Measurements from ENCODE around the gene PIP5K1B. TPM values are rescaled to one million over a fixed set of nuclear protein-coding genes. Genes with fewer than 3 reads are reported as not detected.

PIP5K1B gene
- total RNA-seq, 1 experiment from 2014 or later, result not detected

DNA sequence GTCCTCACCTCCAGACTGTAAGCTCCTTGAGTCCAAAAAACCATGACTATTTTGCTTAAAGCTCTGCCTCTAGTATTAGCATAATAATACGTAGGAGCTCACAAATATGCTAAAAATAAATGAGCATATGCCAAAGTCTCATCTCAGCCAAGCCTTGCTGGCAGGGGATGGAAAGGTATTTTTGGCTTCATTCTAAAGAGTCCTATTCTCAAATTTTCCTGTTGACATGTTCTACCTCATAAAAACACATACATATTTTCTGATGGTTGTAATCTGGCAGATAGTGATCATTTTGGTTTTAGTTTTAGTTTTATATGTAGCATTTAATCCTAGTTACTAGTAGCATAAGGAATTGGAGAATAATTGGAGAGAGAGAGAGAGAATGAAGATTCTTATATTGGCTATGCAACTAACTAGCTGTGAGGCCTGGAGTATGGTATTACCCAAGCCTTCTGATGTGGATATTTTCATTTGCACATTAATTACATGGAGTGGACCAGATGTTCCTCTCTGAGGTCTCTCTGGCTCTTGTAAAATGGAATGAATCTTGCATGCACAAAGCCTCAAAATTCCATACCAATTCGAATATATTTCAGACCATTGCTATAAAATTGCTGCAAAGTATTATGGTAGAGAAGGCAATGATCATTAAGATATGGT, 55.8 kb downstream of the PIP5K1B start:
- BruUV-seq (replicated peaks), result no TSS peak
- Histone ChIP-seq H3F3A (ENCODE audit: low read length, unreplicated experiment) (no peaks in the 10 kb centered on the region), H2AFZ (ENCODE audit: low read length) (no peak overlapping the region), H3K27ac (ENCODE audit: low read length) (no peak overlapping the region), H3K4me2 (ENCODE audit: low read length) (no peak overlapping the region), H3K9ac (ENCODE audit: low read length) (no peak overlapping the region), H3K36me3 (ENCODE audit: low read depth, low read length) (no peaks in the 10 kb centered on the region), H3K4me1 (ENCODE audit: insufficient read depth, low read length) (no peaks in the 10 kb centered on the region), H3K9me2 (replicated peaks; ENCODE audit: low read length) (no peaks in the 10 kb centered on the region), H3K9me3 (ENCODE audit: low read length) (no peaks in the 10 kb centered on the region), H4K20me1 (ENCODE audit: low read length) (no peaks in the 10 kb centered on the region), H3K4me3 (ENCODE audit: low read length) (no peak overlapping the region), H3K27me3 (ENCODE audit: low read length) (peaks cover 63% of the 10 kb centered on the region), H3K79me2 (ENCODE audit: low read length) (no peaks in the 10 kb centered on the region)
- POLR2A ChIA-PET (ENCODE audit: unreplicated experiment), result no interaction called here
- CTCF ChIA-PET, result interaction anchor here (0.5 kb wide), 1 partner anchor 111 kb away, joined by 4 read pairs; no protein-coding TSS in a partner anchor
- DNase-seq (no peak), ATAC-seq (no peak)
- TF ChIP-seq EZH2phosphoT487 (IDR thresholded peaks at IDR 0.05; ENCODE audit: borderline replicate concordance, low read length) (no peak), EZH2 (IDR thresholded peaks at IDR 0.05; ENCODE audit: low read length, unreplicated experiment) (no peak)
- TF ChIP-seq, protein P1, sequence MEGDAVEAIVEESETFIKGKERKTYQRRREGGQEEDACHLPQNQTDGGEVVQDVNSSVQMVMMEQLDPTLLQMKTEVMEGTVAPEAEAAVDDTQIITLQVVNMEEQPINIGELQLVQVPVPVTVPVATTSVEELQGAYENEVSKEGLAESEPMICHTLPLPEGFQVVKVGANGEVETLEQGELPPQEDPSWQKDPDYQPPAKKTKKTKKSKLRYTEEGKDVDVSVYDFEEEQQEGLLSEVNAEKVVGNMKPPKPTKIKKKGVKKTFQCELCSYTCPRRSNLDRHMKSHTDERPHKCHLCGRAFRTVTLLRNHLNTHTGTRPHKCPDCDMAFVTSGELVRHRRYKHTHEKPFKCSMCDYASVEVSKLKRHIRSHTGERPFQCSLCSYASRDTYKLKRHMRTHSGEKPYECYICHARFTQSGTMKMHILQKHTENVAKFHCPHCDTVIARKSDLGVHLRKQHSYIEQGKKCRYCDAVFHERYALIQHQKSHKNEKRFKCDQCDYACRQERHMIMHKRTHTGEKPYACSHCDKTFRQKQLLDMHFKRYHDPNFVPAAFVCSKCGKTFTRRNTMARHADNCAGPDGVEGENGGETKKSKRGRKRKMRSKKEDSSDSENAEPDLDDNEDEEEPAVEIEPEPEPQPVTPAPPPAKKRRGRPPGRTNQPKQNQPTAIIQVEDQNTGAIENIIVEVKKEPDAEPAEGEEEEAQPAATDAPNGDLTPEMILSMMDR (conservative IDR thresholded peaks at IDR 0.05; ENCODE audit: low read depth, low read length), result no peak
- intact Hi-C loops (cut with micrococcal nuclease), result loop anchor here (5.0 kb wide), 1 partner anchor 44 kb away; no protein-coding TSS in a partner anchor

DNA sequence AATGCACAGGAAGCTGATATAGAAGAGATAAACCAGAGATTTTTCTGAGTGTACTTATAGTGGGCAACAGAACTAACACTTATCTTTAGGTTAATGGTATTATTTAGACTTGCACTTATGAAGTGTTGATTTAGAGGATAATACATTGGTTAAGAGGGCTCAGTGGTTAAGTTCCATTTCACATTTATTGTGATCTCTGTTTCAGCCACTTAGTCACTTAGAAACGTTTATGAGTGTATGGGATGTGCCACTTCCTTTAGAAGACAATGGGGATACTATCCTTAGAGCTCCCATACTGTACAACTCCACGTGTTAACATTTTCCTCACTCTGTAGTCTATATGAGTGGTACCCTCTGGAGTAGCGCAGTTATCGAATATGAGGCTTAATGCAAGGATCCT, 57.5 kb downstream of the PIP5K1B start:
- POLR2A ChIA-PET (ENCODE audit: unreplicated experiment), result no interaction called here
- Histone ChIP-seq H3K4me3 (ENCODE audit: low read length) (no peak overlapping the region), H3K27ac (ENCODE audit: low read length) (no peak overlapping the region), H3K4me1 (ENCODE audit: insufficient read depth, low read length) (no peaks in the 10 kb centered on the region), H3F3A (ENCODE audit: low read length, unreplicated experiment) (no peaks in the 10 kb centered on the region), H3K9me2 (replicated peaks; ENCODE audit: low read length) (no peaks in the 10 kb centered on the region), H4K20me1 (ENCODE audit: low read length) (no peaks in the 10 kb centered on the region), H3K4me2 (ENCODE audit: low read length) (no peak overlapping the region), H2AFZ (ENCODE audit: low read length) (no peak overlapping the region), H3K36me3 (ENCODE audit: low read depth, low read length) (no peaks in the 10 kb centered on the region), H3K27me3 (ENCODE audit: low read length) (peaks cover 50% of the 10 kb centered on the region), H3K9me3 (ENCODE audit: low read length) (no peaks in the 10 kb centered on the region), H3K79me2 (ENCODE audit: low read length) (no peaks in the 10 kb centered on the region), H3K9ac (ENCODE audit: low read length) (no peak overlapping the region)
- intact Hi-C loops (cut with micrococcal nuclease), result loop anchor here (5.0 kb wide), 1 partner anchor 45 kb away; no protein-coding TSS in a partner anchor
- BruUV-seq (replicated peaks), result no TSS peak
- TF ChIP-seq, protein P1 (conservative IDR thresholded peaks at IDR 0.05; ENCODE audit: low read depth, low read length), result no peak
- no peak for TF ChIP-seq EZH2 (IDR thresholded peaks at IDR 0.05; ENCODE audit: low read length, unreplicated experiment)
- no peak for TF ChIP-seq EZH2phosphoT487 (IDR thresholded peaks at IDR 0.05; ENCODE audit: borderline replicate concordance, low read length)
- CTCF ChIA-PET, result no interaction called here
- ATAC-seq, result no peak
- DNase-seq, result no peak

DNA sequence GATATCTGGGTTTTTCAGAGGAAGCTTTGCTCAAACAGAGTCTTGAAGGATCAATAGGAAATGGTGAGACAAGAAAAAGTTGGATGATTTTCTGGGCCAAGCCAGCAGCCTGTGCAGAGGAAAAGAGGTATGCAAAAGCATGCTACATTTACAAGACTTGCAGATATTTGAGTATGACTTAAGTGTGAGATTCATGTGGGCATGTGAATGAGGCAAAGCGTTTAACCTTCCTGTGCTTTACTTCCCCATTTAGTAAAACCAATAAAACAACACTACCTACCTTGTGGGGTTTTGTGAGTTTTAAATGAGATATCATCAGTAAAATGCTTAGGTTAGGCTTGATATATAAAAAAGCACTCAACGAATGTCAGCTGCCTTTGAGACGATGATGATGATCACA, 58.1 kb downstream of the PIP5K1B start:
- Histone ChIP-seq H4K20me1 (ENCODE audit: low read length) (no peaks in the 10 kb centered on the region), H3F3A (ENCODE audit: low read length, unreplicated experiment) (no peaks in the 10 kb centered on the region), H3K9me2 (replicated peaks; ENCODE audit: low read length) (no peaks in the 10 kb centered on the region), H3K9me3 (ENCODE audit: low read length) (no peaks in the 10 kb centered on the region), H3K79me2 (ENCODE audit: low read length) (no peaks in the 10 kb centered on the region), H2AFZ (ENCODE audit: low read length) (no peak overlapping the region), H3K4me1 (ENCODE audit: insufficient read depth, low read length) (no peaks in the 10 kb centered on the region), H3K27me3 (ENCODE audit: low read length) (peaks cover 44% of the 10 kb centered on the region), H3K4me2 (ENCODE audit: low read length) (no peak overlapping the region), H3K4me3 (ENCODE audit: low read length) (no peak overlapping the region), H3K36me3 (ENCODE audit: low read depth, low read length) (no peaks in the 10 kb centered on the region), H3K27ac (ENCODE audit: low read length) (no peak overlapping the region), H3K9ac (ENCODE audit: low read length) (no peak overlapping the region)
- ATAC-seq (no peak), DNase-seq (no peak)
- ChIA-PET POLR2A (ENCODE audit: unreplicated experiment) (no interaction called here), CTCF (no interaction called here)
- BruUV-seq (replicated peaks), result no TSS peak
- intact Hi-C loops (cut with micrococcal nuclease), result loop anchor here (5.0 kb wide), 1 partner anchor 46 kb away; no protein-coding TSS in a partner anchor
- TF ChIP-seq EZH2phosphoT487 (IDR thresholded peaks at IDR 0.05; ENCODE audit: borderline replicate concordance, low read length) (no peak), EZH2 (IDR thresholded peaks at IDR 0.05; ENCODE audit: low read length, unreplicated experiment) (no peak)
- TF ChIP-seq, protein P1 (conservative IDR thresholded peaks at IDR 0.05; ENCODE audit: low read depth, low read length), result no peak

Measured in PC-3 (cell line).